ENCODE data around the gene SRD5A1.

GRCh38 chr5:6673963-6674362, 40.7 kb downstream of the SRD5A1 start:
- TF ChIP-seq CTCF (IDR thresholded peaks at IDR 0.05) (no peak), POLR2A (IDR thresholded peaks at IDR 0.05) (no peak)

Measured in adrenal gland (tissue), 5 donors.